ENCODE measurements around the gene ROBO3.

ROBO3 gene

GRCh38 chr11:124839972-124840621 is 25.1 kb upstream of the ROBO3 start:
- Histone ChIP-seq H3K36me3 (ENCODE audit: control insufficient read depth in 2 of 2, insufficient read depth in 1 of 2, low read length in 2 of 2) (no peaks in the 10 kb centered on the region), H3K27ac (ENCODE audit: extremely low read depth, low read depth, low read length) (no peak overlapping the region), H3K4me3 (ENCODE audit: low read depth, low read length) (no peak overlapping the region; the same call in 1 of the 2 replicates), H3K9me3 (ENCODE audit: control insufficient read depth, insufficient read depth, low read depth, low read length) (no peaks in the 10 kb centered on the region), H3K4me1 (ENCODE audit: control insufficient read depth, insufficient read depth, low read length) (no peaks in the 10 kb centered on the region)
- ChIA-PET POLR2A (interaction anchor here (0.8 kb wide), 1 partner anchor 36 kb away, joined by 5 read pairs; no protein-coding TSS in a partner anchor), CTCF (interaction anchor here (0.7 to 5.5 kb wide), 5 partner anchors 26 to 196 kb away, joined by 3 to 53 read pairs (median 3); partner anchors contain the start of gene ROBO3)
- TF ChIP-seq FEZF1 (tag by site-specific recombination; IDR thresholded peaks at IDR 0.05), result peak; percentile 20; the same call in 1 of the 2 replicates
- no peak for TF ChIP-seq ZNF621 (tag by site-specific recombination; IDR thresholded peaks at IDR 0.05)
- TF ChIP-seq ZFP37 (tag by site-specific recombination; IDR thresholded peaks at IDR 0.05), result no peak
- TF ChIP-seq ZNF366 (tag by site-specific recombination; conservative IDR thresholded peaks at IDR 0.05), result no peak

DNA sequence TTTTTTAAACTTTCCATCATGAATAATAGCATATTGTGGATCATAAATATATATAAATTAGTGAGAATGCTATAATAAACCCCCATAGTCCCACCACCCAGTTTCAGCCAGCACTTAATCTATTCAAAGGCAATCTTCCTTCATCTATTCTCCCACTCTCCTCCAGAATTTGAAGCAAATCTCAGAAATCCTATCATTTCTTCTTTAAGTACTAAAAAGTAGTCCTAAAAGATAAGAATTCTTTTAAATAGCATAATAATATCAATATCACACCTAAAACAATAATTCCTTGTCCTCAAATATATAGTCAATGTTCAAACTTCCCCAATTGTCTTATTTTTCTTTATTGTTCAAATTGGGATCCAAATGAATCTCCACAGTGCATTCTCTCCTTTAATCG is 24.6 kb upstream of the ROBO3 start:
- CTCF ChIA-PET, result interaction anchor here (0.9 to 1.3 kb wide), 2 partner anchors 24 to 25 kb away, joined by 4 to 5 read pairs; partner anchors contain the start of gene ROBO3
- H3K4me1 ChIP-seq (ENCODE audit: control insufficient read depth, insufficient read depth, low read length), result no peaks in the 10 kb centered on the region
- H3K9me3 ChIP-seq (ENCODE audit: control insufficient read depth, insufficient read depth, low read depth, low read length), result no peaks in the 10 kb centered on the region
- no peaks in the 10 kb centered on the region for H3K36me3 ChIP-seq (ENCODE audit: control insufficient read depth in 2 of 2, insufficient read depth in 1 of 2, low read length in 2 of 2)
- TF ChIP-seq ZNF423 (tag by site-specific recombination; IDR thresholded peaks at IDR 0.05) (no peak), SALL2 (tag by site-specific recombination; IDR thresholded peaks at IDR 0.05; ENCODE audit: borderline replicate concordance) (no peak), ZNF621 (tag by site-specific recombination; IDR thresholded peaks at IDR 0.05) (no peak), ZNF785 (tag by site-specific recombination; IDR thresholded peaks at IDR 0.05) (no peak), KLF16 (tag by site-specific recombination; IDR thresholded peaks at IDR 0.05) (no peak), ZNF670 (tag by site-specific recombination; IDR thresholded peaks at IDR 0.05; ENCODE audit: low read depth) (no peak), ZBTB48 (tag by site-specific recombination; IDR thresholded peaks at IDR 0.05) (no peak), HOXC10 (CRISPR knock-in tag; IDR thresholded peaks at IDR 0.05) (no peak), KLF9 (tag by site-specific recombination; IDR thresholded peaks at IDR 0.05; ENCODE audit: low read depth) (no peak), PRDM1 (tag by site-specific recombination; IDR thresholded peaks at IDR 0.05) (no peak)
- TF ChIP-seq, protein P1, sequence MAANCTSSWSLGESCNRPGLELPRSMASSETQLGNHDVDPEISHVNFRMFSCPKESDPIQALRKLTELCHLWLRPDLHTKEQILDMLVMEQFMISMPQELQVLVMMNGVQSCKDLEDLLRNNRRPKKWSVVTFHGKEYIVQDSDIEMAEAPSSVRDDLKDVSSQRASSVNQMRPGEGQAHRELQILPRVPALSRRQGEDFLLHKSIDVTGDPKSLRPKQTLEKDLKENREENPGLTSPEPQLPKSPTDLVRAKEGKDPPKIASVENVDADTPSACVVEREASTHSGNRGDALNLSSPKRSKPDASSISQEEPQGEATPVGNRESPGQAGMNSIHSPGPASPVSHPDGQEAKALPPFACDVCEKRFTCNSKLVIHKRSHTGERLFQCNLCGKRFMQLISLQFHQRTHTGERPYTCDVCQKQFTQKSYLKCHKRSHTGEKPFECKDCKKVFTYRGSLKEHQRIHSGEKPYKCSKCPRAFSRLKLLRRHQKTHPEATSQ (tag by site-specific recombination; IDR thresholded peaks at IDR 0.05), result no peak
- H3K27ac ChIP-seq (ENCODE audit: extremely low read depth, low read depth, low read length), result no peak overlapping the region
- no peak overlapping the region for H3K4me3 ChIP-seq (ENCODE audit: low read depth, low read length)
- POLR2A ChIA-PET, result no interaction called here

DNA sequence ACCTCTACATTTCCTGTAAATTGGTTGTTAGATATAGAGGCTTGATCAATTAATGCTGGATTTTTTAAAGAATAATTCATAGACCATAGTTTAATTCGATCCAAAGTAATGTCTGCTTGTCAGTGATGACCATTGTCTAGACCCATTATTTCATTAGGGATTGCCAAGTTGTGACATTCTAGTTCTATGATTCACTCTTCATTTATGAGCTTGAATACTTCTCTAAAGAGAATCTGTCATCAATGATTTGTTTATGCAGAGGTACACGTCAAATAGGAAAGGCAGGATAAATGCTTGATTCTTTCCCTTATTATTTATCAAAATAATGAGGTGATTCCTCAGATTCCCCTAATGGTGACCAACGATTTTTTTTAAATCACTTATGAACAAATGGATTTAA is 24.0 kb upstream of the ROBO3 start:
- TF ChIP-seq ZFP41 (tag by site-specific recombination; IDR thresholded peaks at IDR 0.05; ENCODE audit: borderline replicate concordance), result no peak
- no peak for TF ChIP-seq ZEB2 (tag by site-specific recombination; IDR thresholded peaks at IDR 0.05)
- TF ChIP-seq ZNF202 (tag by site-specific recombination; IDR thresholded peaks at IDR 0.05; ENCODE audit: borderline replicate concordance), result no peak
- TF ChIP-seq ZNF175 (tag by site-specific recombination; IDR thresholded peaks at IDR 0.05), result no peak
- no peak for TF ChIP-seq ZSCAN4 (tag by site-specific recombination; IDR thresholded peaks at IDR 0.05)
- no peak for TF ChIP-seq ZNF335 (tag by site-specific recombination; conservative IDR thresholded peaks at IDR 0.05)
- no peak for TF ChIP-seq ZNF623 (tag by site-specific recombination; IDR thresholded peaks at IDR 0.05)
- TF ChIP-seq ZNF830 (tag by site-specific recombination; IDR thresholded peaks at IDR 0.05; ENCODE audit: low read depth), result no peak
- no peaks in the 10 kb centered on the region for H3K36me3 ChIP-seq (ENCODE audit: control insufficient read depth in 2 of 2, insufficient read depth in 1 of 2, low read length in 2 of 2)
- H3K4me1 ChIP-seq (ENCODE audit: control insufficient read depth, insufficient read depth, low read length), result no peaks in the 10 kb centered on the region
- no peak overlapping the region for H3K4me3 ChIP-seq (ENCODE audit: low read depth, low read length)
- no peak overlapping the region for H3K27ac ChIP-seq (ENCODE audit: extremely low read depth, low read depth, low read length)
- H3K9me3 ChIP-seq (ENCODE audit: control insufficient read depth, insufficient read depth, low read depth, low read length), result no peaks in the 10 kb centered on the region
- ChIA-PET POLR2A (no interaction called here), CTCF (interaction anchor here (0.7 to 1.2 kb wide), 3 partner anchors 24 to 197 kb away, joined by 4 read pairs; partner anchors contain the start of gene ROBO3)
